Activated CD4-positive, alpha-beta T cell treated with anti-CD3 and anti-CD28 coated beads for 1 hour (primary cell): ENCODE measurements around the gene TMEM184B.

Experiments used
- DNase-seq: peaks from one replicate; pipeline ENCODE4 v3.0.0-alpha.2; 2020

TMEM184B gene

GRCh38 chr22:38273135-38273826 is 471 bp upstream of the TMEM184B start:
- DNase-seq: no peak

GRCh38 chr22:38271927-38272372 is 860 bp downstream of the TMEM184B start:
- DNase-seq: no peak

- no peak for DNase-seq
Measured at GRCh38 chr22:38271101-38271500, 1.7 kb downstream of the TMEM184B start.

GRCh38 chr22:38270091-38270992 is 2.5 kb downstream of the TMEM184B start:
- no peak for DNase-seq

GRCh38 chr22:38269466-38269865 is 3.3 kb downstream of the TMEM184B start:
- no peak for DNase-seq

- DNase-seq: peak; percentile 15
Measured at GRCh38 chr22:38267086-38267485, 5.7 kb downstream of the TMEM184B start.

GRCh38 chr22:38266120-38266519 is 6.7 kb downstream of the TMEM184B start:
- DNase-seq: no peak

GRCh38 chr22:38264322-38264843 is 8.4 kb downstream of the TMEM184B start:
- DNase-seq: no peak

- peak; percentile 13 for DNase-seq
Measured at GRCh38 chr22:38262051-38262795, 10.6 kb downstream of the TMEM184B start.

GRCh38 chr22:38260761-38261681 is 11.8 kb downstream of the TMEM184B start:
- DNase-seq: no peak

- no peak for DNase-seq
Measured at GRCh38 chr22:38259370-38259769, 13.4 kb downstream of the TMEM184B start.

GRCh38 chr22:38258895-38259294 is 13.9 kb downstream of the TMEM184B start:
- no peak for DNase-seq

- no peak for DNase-seq
Measured at GRCh38 chr22:38257650-38258250, 15.1 kb downstream of the TMEM184B start.

GRCh38 chr22:38257181-38257580 is 15.6 kb downstream of the TMEM184B start:
- DNase-seq: no peak

GRCh38 chr22:38255697-38256096 is 17.1 kb downstream of the TMEM184B start:
- DNase-seq: no peak

- DNase-seq: no peak
Measured at GRCh38 chr22:38251341-38251692, 21.5 kb downstream of the TMEM184B start.

GRCh38 chr22:38250643-38251340 is 22.0 kb downstream of the TMEM184B start:
- no peak for DNase-seq

GRCh38 chr22:38249803-38250642 is 22.8 kb downstream of the TMEM184B start:
- no peak for DNase-seq

- DNase-seq: no peak
Measured at GRCh38 chr22:38249301-38249700, 23.5 kb downstream of the TMEM184B start.

- DNase-seq: no peak
Measured at GRCh38 chr22:38248280-38248679, 24.5 kb downstream of the TMEM184B start.
